HCT116 (cell line): Measurements from ENCODE around the gene EIF3F. TPM values are rescaled to one million over a fixed set of nuclear protein-coding genes. Genes with fewer than 3 reads are reported as not detected.

Experiments used
- ATAC-seq: fragments of 200-7000 bp; cut with Tn5 transposase; 2 replicates; pipeline ENCODE4 v1.9.1; 2020; ENCODE audit warnings: mild to moderate bottlenecking, moderate library complexity
- BruUV-seq: library from RNA; stranded (reverse); fragments of 400-500 nt; replicated peaks from 2 replicates; lab custom pipeline; 2021; lab: Mats Ljungman, UMichigan
- CTCF ChIA-PET: fragments of 300-600 bp; sonication (Branson Sonifier 250); formaldehyde crosslinking; loops from one replicate; lab custom pipeline; 2021; ENCODE audit warnings: antibody characterized with exemption; lab: Charles Lee
- POLR2A ChIA-PET: fragments of 300-600, 350-600 bp; sonication (Branson Sonifier 250); formaldehyde crosslinking; loops from one replicate; lab custom pipeline; 2021; ENCODE audit warnings: antibody characterized with exemption; lab: Charles Lee
- RAD21 ChIA-PET, 2 experiments: fragments of 300-600 bp; sonication (Branson Sonifier 250); formaldehyde crosslinking; loops; one replicate each; lab custom pipeline; 2023; ENCODE audit warnings: low total read pairs in 2 of 2; ENCODE audit not compliant: uncharacterized antibody in 2 of 2, unreplicated experiment in 2 of 2, low non-redundant PET in 1 of 2; lab: Charles Lee
- DNase-seq: peaks from one replicate; pipeline ENCODE4 v3.0.0-alpha.2; 2010; ENCODE audit warnings: low read depth, low spot score
- H2AFZ ChIP-seq: fragments of 200-600 bp; shearing (Covaris generic), sonication (generic); 2 replicates; pipeline ENCODE4 v1.6.1; 2017; ENCODE audit warnings: low read depth, mixed run types, mixed read lengths, antibody characterized with exemption, low read length; ENCODE audit not compliant: poor library complexity, severe bottlenecking
- H3K27ac ChIP-seq: 2 replicates; pipeline ENCODE4 v1.5.1; 2012; ENCODE audit warnings: low read depth, low read length
- H3K27me3 ChIP-seq: fragments of 200-600 bp; sonication (generic); 2 replicates; pipeline ENCODE4 v1.6.1; 2016; ENCODE audit warnings: mixed run types, low read length, mixed read lengths; ENCODE audit not compliant: insufficient read depth
- H3K36me3 ChIP-seq, 2 experiments: fragments of 200-500 bp in 1 of 2; fragments of 200-600 bp in 1 of 2; sonication (Bioruptor generic) in 1 of 2; sonication (generic) in 1 of 2; 2 replicates each; pipeline versions ENCODE4 v1.5.1 to v1.6.1; 2014 to 2016; ENCODE audit warnings: low read length in 2 of 2, inconsistent platforms in 1 of 2, mixed read lengths in 1 of 2, mixed run types in 1 of 2; ENCODE audit not compliant: insufficient read depth in 2 of 2, control insufficient read depth in 1 of 2
- H3K4me1 ChIP-seq, 2 experiments: fragments of 200-600 bp in 1 of 2; sonication (generic) in 1 of 2; 2 replicates each; pipeline versions ENCODE4 v1.5.1 to v1.6.1; 2012 to 2017; ENCODE audit warnings: low read length in 2 of 2, inconsistent platforms in 1 of 2, mild to moderate bottlenecking in 1 of 2, mixed read lengths in 1 of 2, mixed run types in 1 of 2, moderate library complexity in 1 of 2; ENCODE audit not compliant: insufficient read depth in 2 of 2, control insufficient read depth in 1 of 2
- H3K4me2 ChIP-seq: fragments of 200-600 bp; sonication (generic); 2 replicates; pipeline ENCODE4 v1.6.1; 2017; ENCODE audit warnings: mixed run types, low read length, mixed read lengths
- H3K4me3 ChIP-seq, 2 experiments: fragments of 200-600 bp in 1 of 2; sonication (generic) in 1 of 2; replicated peaks in 1 of 2; 2 replicates each; pipeline ENCODE4 v1.5.1; 2011 to 2016; ENCODE audit warnings: low read length in 2 of 2, control low read depth in 1 of 2, low read depth in 1 of 2, mild to moderate bottlenecking in 1 of 2, mixed read lengths in 1 of 2, mixed run types in 1 of 2
- H3K79me2 ChIP-seq: fragments of 200-600 bp; sonication (generic); 2 replicates; pipeline ENCODE4 v1.6.1; 2017; ENCODE audit warnings: mild to moderate bottlenecking, mixed run types, low read length, moderate library complexity, mixed read lengths; ENCODE audit not compliant: insufficient read depth
- H3K9ac ChIP-seq: fragments of 200-600 bp; sonication (generic); 2 replicates; pipeline ENCODE4 v1.6.1; 2016; ENCODE audit warnings: low read length, mixed read lengths
- H3K9me2 ChIP-seq: fragments of 200-600 bp; sonication (generic), shearing (Covaris generic); 2 replicates; pipeline ENCODE4 v1.6.1; 2017; ENCODE audit warnings: mixed run types, mild to moderate bottlenecking, moderate library complexity; ENCODE audit not compliant: insufficient read depth
- H3K9me3 ChIP-seq, 2 experiments: fragments of 200-500 bp in 1 of 2; fragments of 200-600 bp in 1 of 2; sonication (Bioruptor generic) in 1 of 2; sonication (generic) in 1 of 2; 2 replicates each; pipeline ENCODE4 v1.6.1; 2014 to 2017; ENCODE audit warnings: low read length in 2 of 2, mixed read lengths in 2 of 2, inconsistent platforms in 1 of 2, low read depth in 1 of 2, mild to moderate bottlenecking in 1 of 2, mixed run types in 1 of 2, moderate library complexity in 1 of 2; ENCODE audit not compliant: control insufficient read depth in 1 of 2, insufficient read depth in 1 of 2
- H4K20me1 ChIP-seq: fragments of 200-600 bp; sonication (generic), shearing (Covaris generic); 2 replicates; pipeline ENCODE4 v1.6.1; 2017; ENCODE audit warnings: mixed run types, mild to moderate bottlenecking, moderate library complexity; ENCODE audit not compliant: insufficient read depth
- CBX3 ChIP-seq: IDR thresholded peaks from 2 replicates; pipeline ENCODE4 v1.6.1; 2012; ENCODE audit warnings: low read depth
- CEBPB ChIP-seq: IDR thresholded peaks from 2 replicates; pipeline ENCODE4 v1.6.1; 2012; ENCODE audit warnings: low read depth
- EGR1 ChIP-seq: IDR thresholded peaks from 2 replicates; pipeline ENCODE4 v1.6.1; 2012; ENCODE audit warnings: low read depth
- ELF1 ChIP-seq: IDR thresholded peaks from 2 replicates; pipeline ENCODE4 v1.6.1; 2012; ENCODE audit warnings: low read depth, borderline replicate concordance
- EZH2phosphoT487 ChIP-seq: fragments of 200-600 bp; IDR thresholded peaks from 2 replicates; pipeline ENCODE4 v1.6.1; 2018; ENCODE audit warnings: antibody characterized with exemption, borderline replicate concordance
- JUND ChIP-seq: IDR thresholded peaks from 2 replicates; pipeline ENCODE4 v1.6.1; 2012
- POLR2A ChIP-seq: IDR thresholded peaks from 2 replicates; pipeline ENCODE4 v1.7.0; 2011; ENCODE audit warnings: borderline replicate concordance; ENCODE audit not compliant: insufficient read depth, insufficient read length; ENCODE audit errors: extremely low read depth
- YY1 ChIP-seq: IDR thresholded peaks from 2 replicates; pipeline ENCODE4 v1.6.1; 2011; ENCODE audit warnings: low read length, low read depth, moderate library complexity, mild to moderate bottlenecking; ENCODE audit not compliant: insufficient replicate concordance; ENCODE audit errors: extremely low read depth
- ZFX ChIP-seq: fragments of 450-650 bp; IDR thresholded peaks from 2 replicates; pipeline ENCODE4 v1.6.1; 2017
- ZNF274 ChIP-seq: fragments of 200-500 bp; sonication (Bioruptor generic); IDR thresholded peaks from 2 replicates; pipeline ENCODE4 v1.6.1; 2014; ENCODE audit warnings: mild to moderate bottlenecking, low read depth, low read length, inconsistent platforms
- intact Hi-C: fragments of 100-400 bp; cut with micrococcal nuclease; formaldehyde crosslinking; loops from 2 replicates; pipeline ENCODE4 v1.10.0; 2022
- total RNA-seq: library from RNA; stranded (reverse); gene quantifications from one replicate; pipeline ENCODE4 v1.2.1, GENCODE V29; 2021; ENCODE audit not compliant: unreplicated experiment
- TF ChIP-seq, protein P1 (sequence below): IDR thresholded peaks from 2 replicates; pipeline ENCODE4 v1.6.1; 2012
- TF ChIP-seq, protein P2 (sequence below): IDR thresholded peaks from 2 replicates; pipeline ENCODE4 v1.6.1; 2012
- TF ChIP-seq, protein P3 (sequence below), 3 experiments: fragments of 200-600 bp in 1 of 3; sonication (generic) in 1 of 3; IDR thresholded peaks in 2 of 3; conservative IDR thresholded peaks in 1 of 3; 2 replicates each; pipeline ENCODE4 v1.5.1; 2012 to 2017; ENCODE audit warnings: low read depth in 2 of 3, low read length in 2 of 3, antibody characterized with exemption in 1 of 3, borderline replicate concordance in 1 of 3, control low read depth in 1 of 3, mild to moderate bottlenecking in 1 of 3, mixed read lengths in 1 of 3, mixed run types in 1 of 3, moderate library complexity in 1 of 3; ENCODE audit not compliant: insufficient read depth in 1 of 3
- TF ChIP-seq, protein P4 (sequence below): IDR thresholded peaks from 2 replicates; pipeline ENCODE4 v1.6.1; 2011; ENCODE audit warnings: mild to moderate bottlenecking, low read length, moderate library complexity; ENCODE audit not compliant: insufficient replicate concordance; ENCODE audit errors: extremely low read depth

Gene EIF3F
- total RNA-seq, 1 experiment from 2014 or later, result 313 TPM

GRCh38 chr11:7968686-7969085, 18.5 kb upstream of the EIF3F start:
- H3K79me2 ChIP-seq, result no peaks in the 10 kb centered on the region
- H3K4me3 ChIP-seq, result no peak overlapping the region
- BruUV-seq, result no TSS peak
- no peaks in the 10 kb centered on the region for H4K20me1 ChIP-seq
- no peaks in the 10 kb centered on the region for H3K9me3 ChIP-seq
- ChIA-PET CTCF (interaction anchor here (0.7 kb wide), 1 partner anchor 76 kb away, joined by 3 read pairs; no protein-coding TSS in a partner anchor), POLR2A (no interaction called here), RAD21 (no interaction called here)
- no peak overlapping the region for H2AFZ ChIP-seq
- H3K27ac ChIP-seq, result no peak overlapping the region
- TF ChIP-seq, protein P1, sequence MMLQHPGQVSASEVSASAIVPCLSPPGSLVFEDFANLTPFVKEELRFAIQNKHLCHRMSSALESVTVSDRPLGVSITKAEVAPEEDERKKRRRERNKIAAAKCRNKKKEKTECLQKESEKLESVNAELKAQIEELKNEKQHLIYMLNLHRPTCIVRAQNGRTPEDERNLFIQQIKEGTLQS, result no peak
- intact Hi-C loops, result no loop called here
- H3K9me2 ChIP-seq, result no peaks in the 10 kb centered on the region
- DNase-seq (no peak), ATAC-seq (no peak)
- H3K9ac ChIP-seq, result no peak overlapping the region
- no peak overlapping the region for H3K4me2 ChIP-seq
- peaks cover 37% of the 10 kb centered on the region; the same call in 1 of the 2 replicates for H3K27me3 ChIP-seq
- no peaks in the 10 kb centered on the region for H3K4me1 ChIP-seq
- no peaks in the 10 kb centered on the region for H3K36me3 ChIP-seq

DNA sequence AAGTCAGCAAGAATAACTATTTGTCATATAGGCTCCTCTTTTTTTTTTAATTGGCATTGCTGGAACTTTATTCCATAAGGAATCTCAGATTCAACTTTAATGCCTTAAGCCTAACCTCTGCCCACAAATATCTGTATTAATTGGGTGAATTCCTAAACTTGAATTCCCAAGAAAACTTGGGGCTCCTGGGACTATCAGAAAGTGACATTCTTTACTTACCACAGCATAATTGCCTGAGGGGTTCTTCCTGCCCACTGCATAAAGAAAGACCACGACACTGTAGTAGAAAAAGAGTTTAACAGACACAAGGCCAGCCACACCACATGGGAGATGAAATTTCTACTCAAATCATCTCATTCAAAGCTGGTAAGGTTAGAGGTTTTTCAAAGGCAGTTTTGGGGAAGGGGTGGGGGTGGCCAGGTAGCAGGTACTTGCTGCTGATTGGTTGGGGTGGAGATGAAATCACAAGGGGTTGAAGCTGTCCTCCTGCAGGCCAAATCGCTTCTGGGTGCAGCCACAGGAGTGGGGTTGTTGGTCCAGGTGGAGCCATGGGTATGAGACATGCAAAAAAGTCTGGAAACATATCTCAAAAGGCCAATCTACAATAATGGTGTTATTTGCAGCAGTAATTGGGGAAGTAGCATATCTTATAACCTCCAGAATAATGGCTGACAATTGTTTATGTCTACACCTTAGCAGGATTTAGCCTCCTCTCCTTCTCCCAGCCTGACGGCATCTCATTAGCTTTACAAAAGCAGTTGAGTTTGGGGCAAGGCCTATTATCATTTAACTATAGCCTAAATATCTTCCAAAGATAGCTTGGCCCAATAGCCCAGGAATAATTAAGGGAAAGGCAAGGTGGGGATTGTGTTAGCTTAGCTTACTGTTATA, 17.1 kb upstream of the EIF3F start:
- RAD21 ChIA-PET, result no interaction called here
- Histone ChIP-seq H4K20me1 (no peaks in the 10 kb centered on the region), H3K9ac (no peak overlapping the region), H3K4me3 (no peak overlapping the region), H3K4me1 (no peaks in the 10 kb centered on the region), H3K27me3 (peaks cover 37% of the 10 kb centered on the region; the same call in 1 of the 2 replicates), H3K9me3 (no peaks in the 10 kb centered on the region), H3K79me2 (no peaks in the 10 kb centered on the region), H3K4me2 (no peak overlapping the region), H3K36me3 (no peaks in the 10 kb centered on the region), H2AFZ (no peak overlapping the region), H3K9me2 (no peaks in the 10 kb centered on the region), H3K27ac (no peak overlapping the region)
- ATAC-seq, result no peak
- CTCF ChIA-PET, result interaction anchor here (1.0 kb wide), 1 partner anchor 77 kb away, joined by 3 read pairs; no protein-coding TSS in a partner anchor
- intact Hi-C loops, result no loop called here
- DNase-seq, result no peak
- POLR2A ChIA-PET, result no interaction called here
- BruUV-seq, result no TSS peak
- TF ChIP-seq, protein P2, sequence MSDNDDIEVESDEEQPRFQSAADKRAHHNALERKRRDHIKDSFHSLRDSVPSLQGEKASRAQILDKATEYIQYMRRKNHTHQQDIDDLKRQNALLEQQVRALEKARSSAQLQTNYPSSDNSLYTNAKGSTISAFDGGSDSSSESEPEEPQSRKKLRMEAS, result no peak
- TF ChIP-seq POLR2A, result no peak
- TF ChIP-seq ZFX, result no peak
- no peak for TF ChIP-seq JUND
- TF ChIP-seq, protein P3, sequence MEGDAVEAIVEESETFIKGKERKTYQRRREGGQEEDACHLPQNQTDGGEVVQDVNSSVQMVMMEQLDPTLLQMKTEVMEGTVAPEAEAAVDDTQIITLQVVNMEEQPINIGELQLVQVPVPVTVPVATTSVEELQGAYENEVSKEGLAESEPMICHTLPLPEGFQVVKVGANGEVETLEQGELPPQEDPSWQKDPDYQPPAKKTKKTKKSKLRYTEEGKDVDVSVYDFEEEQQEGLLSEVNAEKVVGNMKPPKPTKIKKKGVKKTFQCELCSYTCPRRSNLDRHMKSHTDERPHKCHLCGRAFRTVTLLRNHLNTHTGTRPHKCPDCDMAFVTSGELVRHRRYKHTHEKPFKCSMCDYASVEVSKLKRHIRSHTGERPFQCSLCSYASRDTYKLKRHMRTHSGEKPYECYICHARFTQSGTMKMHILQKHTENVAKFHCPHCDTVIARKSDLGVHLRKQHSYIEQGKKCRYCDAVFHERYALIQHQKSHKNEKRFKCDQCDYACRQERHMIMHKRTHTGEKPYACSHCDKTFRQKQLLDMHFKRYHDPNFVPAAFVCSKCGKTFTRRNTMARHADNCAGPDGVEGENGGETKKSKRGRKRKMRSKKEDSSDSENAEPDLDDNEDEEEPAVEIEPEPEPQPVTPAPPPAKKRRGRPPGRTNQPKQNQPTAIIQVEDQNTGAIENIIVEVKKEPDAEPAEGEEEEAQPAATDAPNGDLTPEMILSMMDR (IDR thresholded peaks at IDR 0.05 in 2 of 3, conservative IDR thresholded peaks at IDR 0.05 in 1 of 3; ENCODE audit: borderline replicate concordance in 1 of 3, insufficient read depth in 1 of 3, low read depth in 2 of 3, low read length in 2 of 3), result no peak
- TF ChIP-seq ELF1, result no peak
- no peak for TF ChIP-seq CBX3
- TF ChIP-seq YY1, result no peak
- TF ChIP-seq, protein P1, result no peak
- no peak for TF ChIP-seq CEBPB
- TF ChIP-seq ZNF274, result no peak
- TF ChIP-seq, protein P4, sequence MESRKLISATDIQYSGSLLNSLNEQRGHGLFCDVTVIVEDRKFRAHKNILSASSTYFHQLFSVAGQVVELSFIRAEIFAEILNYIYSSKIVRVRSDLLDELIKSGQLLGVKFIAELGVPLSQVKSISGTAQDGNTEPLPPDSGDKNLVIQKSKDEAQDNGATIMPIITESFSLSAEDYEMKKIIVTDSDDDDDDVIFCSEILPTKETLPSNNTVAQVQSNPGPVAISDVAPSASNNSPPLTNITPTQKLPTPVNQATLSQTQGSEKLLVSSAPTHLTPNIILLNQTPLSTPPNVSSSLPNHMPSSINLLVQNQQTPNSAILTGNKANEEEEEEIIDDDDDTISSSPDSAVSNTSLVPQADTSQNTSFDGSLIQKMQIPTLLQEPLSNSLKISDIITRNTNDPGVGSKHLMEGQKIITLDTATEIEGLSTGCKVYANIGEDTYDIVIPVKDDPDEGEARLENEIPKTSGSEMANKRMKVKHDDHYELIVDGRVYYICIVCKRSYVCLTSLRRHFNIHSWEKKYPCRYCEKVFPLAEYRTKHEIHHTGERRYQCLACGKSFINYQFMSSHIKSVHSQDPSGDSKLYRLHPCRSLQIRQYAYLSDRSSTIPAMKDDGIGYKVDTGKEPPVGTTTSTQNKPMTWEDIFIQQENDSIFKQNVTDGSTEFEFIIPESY, result no peak
- no peak for TF ChIP-seq EZH2phosphoT487
- no peak for TF ChIP-seq EGR1
